T-cell (primary cell): ENCODE measurements around the gene NRN1. TPM values are rescaled to one million over a fixed set of nuclear protein-coding genes. Genes with fewer than 3 reads are reported as not detected.
"Not testable (repeated sequence)": the region's sequence is repeated elsewhere in the genome, so short reads cannot be mapped to it uniquely, and the experiment has no call there.

ENCODE experiments used
- ATAC-seq, 4 experiments: fragments of 200-7000 bp in 3 of 4; fragments of 150-1000 bp in 1 of 4; cut with Tn5 transposase; replicated peaks in 1 of 4; 1 replicate in 3 of 4; 2 replicates in 1 of 4; pipeline ENCODE4 v1.10.0; 2021; ENCODE audit warnings: moderate library complexity in 3 of 4, mild to moderate bottlenecking in 2 of 4, moderate number of reproducible peaks in 1 of 4
- CTCF ChIA-PET, 2 donors: fragments of 300-600 bp; sonication (Branson Sonifier 250); formaldehyde crosslinking; loops; one replicate each; lab custom pipeline; 2022; ENCODE audit warnings: antibody characterized with exemption in 2 of 2; lab: Charles Lee
- POLR2A ChIA-PET, 2 donors: fragments of 300-600 bp; sonication (Branson Sonifier 250); formaldehyde crosslinking; loops; one replicate each; lab custom pipeline; 2022; ENCODE audit warnings: antibody characterized with exemption in 2 of 2; lab: Charles Lee
- DNase-seq, 35 experiments: peaks; one replicate each; pipeline versions ENCODE4 v3.0.0 to v3.0.0-alpha.2; 2013 to 2023
- H3K27ac ChIP-seq: one replicate; pipeline ENCODE4 v1.5.1; 2013; ENCODE audit warnings: low read length
- H3K27me3 ChIP-seq, 2 experiments: replicated peaks in 1 of 2; 1 replicate in 1 of 2; 2 replicates in 1 of 2; pipeline versions ENCODE4 v1.6.1 to v1.7.0; 2013; ENCODE audit warnings: low read length in 1 of 2, mixed read lengths in 1 of 2; ENCODE audit not compliant: control insufficient read depth in 2 of 2, insufficient read depth in 2 of 2; ENCODE audit errors: extremely low read depth in 1 of 2
- H3K36me3 ChIP-seq, 2 donors: 1 replicate in 1 of 2; 2 replicates in 1 of 2; pipeline versions ENCODE4 v1.6.1 to v1.7.0; 2013; ENCODE audit warnings: low read length in 1 of 2; ENCODE audit not compliant: control insufficient read depth in 2 of 2, insufficient read depth in 1 of 2; ENCODE audit errors: extremely low read depth in 1 of 2
- H3K4me1 ChIP-seq, 2 experiments: 1 replicate in 1 of 2; 2 replicates in 1 of 2; pipeline versions ENCODE4 v1.6.1 to v1.7.0; 2013; ENCODE audit warnings: low read length in 2 of 2, mixed read lengths in 1 of 2; ENCODE audit not compliant: insufficient read depth in 2 of 2, control insufficient read depth in 1 of 2; ENCODE audit errors: extremely low read depth in 1 of 2
- H3K4me3 ChIP-seq, 2 donors: 1 replicate in 1 of 2; 2 replicates in 1 of 2; pipeline versions ENCODE4 v1.5.1 to v1.7.0; 2013; ENCODE audit warnings: mild to moderate bottlenecking in 2 of 2, low read length in 1 of 2, moderate library complexity in 1 of 2; ENCODE audit not compliant: control insufficient read depth in 1 of 2; ENCODE audit errors: extremely low read depth in 1 of 2
- H3K9me3 ChIP-seq: 2 replicates; pipeline ENCODE4 v1.7.0; 2013
- H3K27ac Mint-ChIP-seq, 2 donors: one replicate each; pipeline ENCODE4 v1.8.0; 2020 to 2021; ENCODE audit warnings: mild to moderate bottlenecking in 2 of 2, mixed read lengths in 2 of 2
- H3K27me3 Mint-ChIP-seq, 2 donors: one replicate each; pipeline ENCODE4 v1.8.0; 2021 to 2022; ENCODE audit warnings: mixed read lengths in 2 of 2
- H3K36me3 Mint-ChIP-seq: one replicate; pipeline ENCODE4 v1.8.0; 2021; ENCODE audit warnings: mixed read lengths
- H3K4me1 Mint-ChIP-seq, 3 donors: one replicate each; pipeline ENCODE4 v1.8.0; 2020 to 2022; ENCODE audit warnings: mixed read lengths in 3 of 3, mild to moderate bottlenecking in 1 of 3
- H3K4me3 Mint-ChIP-seq, 3 donors: one replicate each; pipeline ENCODE4 v1.8.0; 2020 to 2022; ENCODE audit warnings: mild to moderate bottlenecking in 3 of 3, mixed read lengths in 3 of 3, moderate library complexity in 3 of 3
- H3K9me3 Mint-ChIP-seq, 3 donors: one replicate each; pipeline ENCODE4 v1.8.0; 2020 to 2022; ENCODE audit warnings: mixed read lengths in 3 of 3
- WGBS: methylation state at CpG from one replicate; pipeline ENCODE4 v1.1.5; 2013; ENCODE audit warnings: missing lambda C conversion rate; ENCODE audit not compliant: insufficient coverage; 5-methylcytosine and 5-hydroxymethylcytosine counted together
- total RNA-seq, 35 experiments: library from RNA in 6 of 35; stranded (reverse) in 6 of 35; fragments of 120-200 nt in 1 of 35; gene quantifications; one replicate each; pipeline versions ENCODE4 v1.2.1 to v1.2.4 and lab custom pipeline; 2013 to 2026

The NRN1 gene
- total RNA-seq, 5 donors from 2014 or later (not counting 1 experiment from before 2014, with no cell fraction given): 0.13 to 0.33 TPM; not detected in 3

DNA sequence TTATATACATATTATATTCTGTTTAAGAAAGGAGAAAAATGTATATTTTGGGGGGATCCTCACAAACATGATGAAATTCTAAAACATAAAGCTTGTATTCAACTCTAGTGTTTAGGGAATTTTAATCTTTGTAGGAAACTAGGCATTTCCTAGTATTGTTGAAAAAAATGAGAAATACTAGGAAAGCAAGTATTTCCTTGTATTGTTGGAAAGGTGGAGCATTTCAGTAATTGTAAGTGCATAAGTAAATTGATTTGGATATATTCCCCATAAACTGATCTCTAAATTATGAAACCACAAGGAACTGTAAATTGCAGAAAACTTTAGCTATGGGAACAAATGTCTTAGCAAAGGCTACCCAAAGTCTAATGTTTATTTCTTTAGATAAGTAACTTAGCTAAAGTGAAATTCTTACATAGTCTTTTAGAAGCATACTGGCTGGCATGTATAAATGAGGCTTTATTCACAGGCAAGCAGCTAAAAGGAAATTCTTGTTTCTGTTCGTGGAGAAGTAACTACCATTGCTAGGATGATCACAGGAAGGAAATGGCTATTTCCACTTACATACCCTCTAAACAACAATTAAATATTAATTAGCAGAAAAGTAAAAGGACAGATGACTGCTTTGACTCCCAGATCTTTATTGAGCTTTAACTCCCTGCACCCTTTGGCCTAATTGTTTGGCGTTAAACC lies 19.9 kb upstream of the NRN1 start:
- Mint-ChIP-seq H3K27ac (no peak overlapping the region), H3K27me3 (peaks cover 36 to 58% of the 10 kb centered on the region in 2 donors), H3K36me3 (no peaks in the 10 kb centered on the region), H3K9me3 (no peaks in the 10 kb centered on the region), H3K4me1 (no peaks in the 10 kb centered on the region), H3K4me3 (no peak overlapping the region)
- no peak for DNase-seq
- 100% methylated on average over 1 of the region's 2 CpGs for WGBS
- no peaks in the 10 kb centered on the region for H3K9me3 ChIP-seq
- H3K36me3 ChIP-seq: no peaks in the 10 kb centered on the region
- H3K27me3 ChIP-seq: peaks cover 0 to 17% of the 10 kb centered on the region in 2 experiments
- H3K4me1 ChIP-seq: no peaks in the 10 kb centered on the region
- ChIA-PET POLR2A (no interaction called here), CTCF (no interaction called here)
- no peak overlapping the region for H3K27ac ChIP-seq
- no peak overlapping the region for H3K4me3 ChIP-seq
- ATAC-seq: no peak

DNA sequence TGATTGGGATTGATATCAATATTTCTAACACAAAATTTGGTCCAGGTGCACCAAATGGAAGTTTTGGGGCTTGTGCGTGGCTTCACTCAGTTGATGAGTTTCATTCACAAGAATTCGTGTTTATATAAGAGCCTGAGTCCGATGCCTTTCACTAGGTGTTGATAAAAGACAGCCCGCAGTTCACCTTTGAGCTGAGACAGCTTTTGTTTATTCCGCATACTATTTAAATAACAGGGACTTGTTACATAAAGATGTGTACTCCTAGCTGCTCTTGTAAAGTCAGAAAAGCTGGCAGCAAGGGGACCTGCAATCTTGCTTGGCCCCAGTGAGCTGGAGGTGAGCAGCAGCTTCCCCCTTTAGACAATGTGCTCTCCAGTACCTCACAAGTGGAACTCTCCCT lies 19.0 kb upstream of the NRN1 start:
- Mint-ChIP-seq H3K36me3 (no peaks in the 10 kb centered on the region), H3K4me3 (no peak overlapping the region), H3K4me1 (no peaks in the 10 kb centered on the region), H3K27me3 (peaks cover 42 to 59% of the 10 kb centered on the region in 2 donors), H3K9me3 (no peaks in the 10 kb centered on the region), H3K27ac (no peak overlapping the region)
- 92% methylated on average over 3 of the region's 5 CpGs for WGBS
- ATAC-seq (no peak), DNase-seq (no peak)
- Histone ChIP-seq H3K36me3 (no peaks in the 10 kb centered on the region), H3K4me3 (no peak overlapping the region), H3K4me1 (no peaks in the 10 kb centered on the region), H3K27me3 (peaks cover 3 to 17% of the 10 kb centered on the region in 2 experiments), H3K27ac (no peak overlapping the region), H3K9me3 (no peaks in the 10 kb centered on the region)
- ChIA-PET CTCF (no interaction called here), POLR2A (no interaction called here)

DNA sequence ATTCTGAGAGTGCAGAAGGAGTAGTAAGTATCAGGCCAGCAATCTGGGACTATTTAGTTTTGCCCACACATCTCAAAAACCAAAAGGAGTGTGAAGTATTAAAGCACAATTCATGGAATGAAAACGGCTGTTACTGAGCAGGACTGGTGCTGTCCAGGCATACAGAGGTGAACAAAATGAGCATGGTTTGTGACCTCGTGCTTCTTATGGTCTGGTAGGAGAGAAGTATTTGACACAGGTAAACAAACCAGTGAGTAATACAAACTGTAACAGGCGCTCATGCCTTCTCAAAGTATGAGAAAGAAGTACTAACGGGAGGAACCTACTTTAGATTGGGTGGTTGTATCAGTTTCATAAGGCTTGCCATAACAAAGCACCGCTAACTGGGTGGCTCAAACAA lies 17.5 kb upstream of the NRN1 start:
- H3K9me3 Mint-ChIP-seq: no peaks in the 10 kb centered on the region
- ATAC-seq: no peak
- H3K27ac Mint-ChIP-seq: no peak overlapping the region
- H3K4me1 Mint-ChIP-seq: no peaks in the 10 kb centered on the region
- H3K36me3 ChIP-seq: no peaks in the 10 kb centered on the region
- no peaks in the 10 kb centered on the region for H3K36me3 Mint-ChIP-seq
- POLR2A ChIA-PET: interaction anchor here in 1 of 2 donors (0.5 kb wide), 1 partner anchor 1268 kb away, joined by 3 read pairs; no protein-coding TSS in a partner anchor
- H3K9me3 ChIP-seq: no peaks in the 10 kb centered on the region
- whole genome bisulfite sequencing: 80% methylated on average over 4 of the region's 5 CpGs
- H3K27me3 Mint-ChIP-seq: peaks cover 38 to 59% of the 10 kb centered on the region in 2 donors
- no peak for DNase-seq
- no peak overlapping the region for H3K27ac ChIP-seq
- H3K4me3 ChIP-seq: no peak overlapping the region
- H3K4me1 ChIP-seq: no peaks in the 10 kb centered on the region
- H3K27me3 ChIP-seq: peaks cover 6 to 17% of the 10 kb centered on the region in 2 experiments
- CTCF ChIA-PET: no interaction called here
- H3K4me3 Mint-ChIP-seq: no peak overlapping the region

DNA sequence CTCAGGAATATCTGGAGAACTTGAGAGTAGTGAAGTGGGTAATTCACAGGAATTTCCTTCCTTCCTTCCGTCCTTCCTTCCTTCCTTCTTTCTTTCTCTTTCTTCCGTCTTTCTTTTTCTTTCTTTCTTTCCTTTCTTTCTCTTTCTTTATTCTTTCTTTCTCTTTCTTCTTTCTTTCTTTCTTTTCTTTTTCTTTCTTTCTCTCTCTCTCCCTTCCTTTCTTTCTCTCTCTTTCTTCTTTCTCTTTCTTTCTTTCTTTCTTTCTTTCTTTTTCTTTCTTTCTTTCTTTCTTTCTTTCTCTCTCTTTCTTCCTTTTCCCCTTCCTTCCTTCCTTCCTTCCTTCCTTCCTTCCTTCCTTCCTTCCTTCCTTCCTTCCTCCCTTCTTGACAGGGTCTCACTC lies 16.1 kb upstream of the NRN1 start:
- H3K9me3 Mint-ChIP-seq, H3K4me3 Mint-ChIP-seq, H3K36me3 ChIP-seq, H3K4me3 ChIP-seq, H3K27ac ChIP-seq, DNase-seq, ATAC-seq, H3K36me3 Mint-ChIP-seq, H3K4me1 Mint-ChIP-seq, H3K9me3 ChIP-seq, CTCF ChIA-PET, H3K27ac Mint-ChIP-seq, H3K4me1 ChIP-seq: not testable (repeated sequence)
- peaks cover 10 to 17% of the 10 kb centered on the region in 2 experiments for H3K27me3 ChIP-seq
- POLR2A ChIA-PET: interaction anchor here in 1 of 2 donors (0.6 kb wide), 1 partner anchor 694 kb away, joined by 3 read pairs; no protein-coding TSS in a partner anchor
- WGBS: 92% methylated on average over 2 of the region's 2 CpGs
- peaks cover 50 to 68% of the 10 kb centered on the region in 2 donors for H3K27me3 Mint-ChIP-seq

DNA sequence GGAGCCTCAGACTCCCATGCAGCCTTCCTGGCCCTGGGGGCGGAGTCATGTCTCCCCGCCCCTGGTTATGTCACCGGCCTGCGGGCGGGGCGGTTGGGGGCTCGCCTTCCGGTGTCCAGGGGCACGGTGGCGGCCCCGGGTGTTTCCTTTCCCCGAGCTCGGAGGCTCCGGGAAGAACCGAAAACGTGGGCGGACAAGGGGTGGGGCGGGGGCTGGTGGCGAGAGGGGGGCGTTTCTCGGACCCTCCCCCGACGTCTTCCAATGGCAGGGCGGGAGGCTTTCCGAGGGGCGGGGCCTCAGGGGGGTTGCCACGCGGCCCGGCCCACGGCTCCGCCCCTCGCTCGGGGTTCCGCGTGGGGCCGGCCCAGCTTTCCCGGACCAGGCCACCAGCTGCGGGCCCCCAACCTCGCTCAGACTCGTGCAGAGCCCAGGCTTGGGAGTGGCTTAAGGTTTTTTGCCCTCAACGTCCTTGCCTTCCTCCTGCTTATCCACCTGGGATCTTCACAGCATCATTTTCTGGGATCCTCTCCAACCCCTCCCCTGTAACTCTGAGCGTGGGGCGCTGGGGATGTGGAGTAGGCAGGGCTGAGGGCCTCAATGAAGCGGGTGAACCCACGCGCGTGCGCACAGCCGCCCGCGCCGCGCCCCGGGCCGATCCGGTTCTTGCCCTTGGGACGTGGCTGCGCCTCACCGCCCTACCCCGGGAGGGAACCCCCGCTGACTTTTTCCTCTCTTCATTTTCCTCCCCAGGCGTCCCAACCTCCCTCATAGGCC lies 2.1 kb upstream of the NRN1 start:
- peaks cover 31 to 58% of the 10 kb centered on the region in 2 experiments for H3K27me3 ChIP-seq
- H3K9me3 ChIP-seq: no peaks in the 10 kb centered on the region
- H3K4me1 Mint-ChIP-seq: peaks cover 35 to 50% (median 45%) of the 10 kb centered on the region in 3 donors
- H3K27ac ChIP-seq: no peak overlapping the region
- peaks cover 57 to 69% of the 10 kb centered on the region in 2 donors for H3K27me3 Mint-ChIP-seq
- H3K4me1 ChIP-seq: peaks cover 20 to 45% of the 10 kb centered on the region in 2 experiments
- no peak overlapping the region for H3K27ac Mint-ChIP-seq
- ChIA-PET POLR2A (no interaction called here), CTCF (interaction anchor here in 1 of 2 donors (1.7 kb wide), 1 partner anchor 538 kb away, joined by 12 read pairs; no protein-coding TSS in a partner anchor)
- DNase-seq (peak in 4 of 35 experiments; percentile 24 to 49 (median 24)), ATAC-seq (peak; percentile 49 to 62 (median 55))
- peak overlapping the region; percentile 38 to 75 for H3K4me3 ChIP-seq
- H3K36me3 ChIP-seq: no peaks in the 10 kb centered on the region
- H3K4me3 Mint-ChIP-seq: peak overlapping the region; percentile 65 to 86 (median 71)
- H3K36me3 Mint-ChIP-seq: peaks cover 11% of the 10 kb centered on the region
- 4% methylated on average over 19 of the region's 62 CpGs for WGBS
- H3K9me3 Mint-ChIP-seq: peaks cover 0 to 13% (median 2%) of the 10 kb centered on the region in 3 donors

DNA sequence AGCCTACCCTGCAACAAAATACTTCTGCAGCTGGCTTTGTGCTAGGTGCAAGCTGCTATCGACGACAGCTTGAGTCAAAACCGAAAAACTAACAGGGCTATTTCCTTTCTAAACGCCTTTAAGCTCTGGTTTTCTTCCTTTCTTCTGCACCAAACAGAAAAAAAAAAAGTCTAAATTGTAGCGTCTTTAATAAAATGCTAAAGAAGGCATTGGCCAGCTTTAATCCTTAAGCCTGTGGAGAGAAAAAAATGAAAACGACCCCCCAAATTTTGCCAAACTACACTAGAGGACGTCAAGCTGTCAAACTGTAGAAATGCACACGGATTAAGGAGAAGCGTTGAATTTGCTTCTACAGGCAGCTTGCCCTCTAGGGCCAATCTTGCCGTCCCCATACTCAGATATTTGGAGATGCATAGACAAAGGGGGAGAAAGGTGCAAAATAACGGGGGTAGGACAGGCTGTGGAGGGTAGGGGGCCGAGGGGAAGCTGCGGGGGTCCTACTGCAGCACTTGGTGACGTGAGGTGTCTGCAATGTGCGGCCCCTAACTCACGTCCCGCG lies 1.4 kb upstream of the NRN1 start:
- peak overlapping the region; percentile 65 to 86 (median 71) for H3K4me3 Mint-ChIP-seq
- Histone ChIP-seq H3K4me3 (peak overlapping the region; percentile 38 to 75), H3K4me1 (peaks cover 20 to 52% of the 10 kb centered on the region in 2 experiments), H3K27me3 (peaks cover 33 to 65% of the 10 kb centered on the region in 2 experiments), H3K9me3 (no peaks in the 10 kb centered on the region), H3K27ac (no peak overlapping the region), H3K36me3 (no peaks in the 10 kb centered on the region)
- H3K9me3 Mint-ChIP-seq: peaks cover 0 to 13% (median 2%) of the 10 kb centered on the region in 3 donors
- WGBS: 3% methylated on average over 9 of the region's 18 CpGs
- DNase-seq (no peak), ATAC-seq (no peak)
- ChIA-PET POLR2A (no interaction called here), CTCF (interaction anchor here (0.7 to 1.7 kb wide), 3 partner anchors 38 to 537 kb away, joined by 3 to 12 read pairs (median 3); no protein-coding TSS in a partner anchor)
- peaks cover 11% of the 10 kb centered on the region for H3K36me3 Mint-ChIP-seq
- peaks cover 38 to 53% (median 48%) of the 10 kb centered on the region in 3 donors for H3K4me1 Mint-ChIP-seq
- peak overlapping the region in 1 of 2 donors; percentile 36 for H3K27ac Mint-ChIP-seq
- peaks cover 54 to 71% of the 10 kb centered on the region in 2 donors for H3K27me3 Mint-ChIP-seq
